ENCODE data around the gene RB1.
"Not testable (repeated sequence)": the region's sequence is repeated elsewhere in the genome, so short reads cannot be mapped to it uniquely, and the experiment has no call there.

The RB1 gene

GRCh38 chr13:48344264-48344663 is 40.7 kb downstream of the RB1 start:
- H3K4me3 ChIP-seq (IDR thresholded peaks at IDR 0.05; ENCODE audit: insufficient read depth, low read depth, low read length): no peak overlapping the region
- H3K27ac ChIP-seq: no peak overlapping the region
- no peaks in the 10 kb centered on the region for H3K79me2 ChIP-seq (ENCODE audit: insufficient read depth, low read depth)
- H3K4me1 ChIP-seq (ENCODE audit: low read depth, poor library complexity, severe bottlenecking): no peaks in the 10 kb centered on the region
- no peaks in the 10 kb centered on the region for H4K20me1 ChIP-seq (ENCODE audit: insufficient read depth)
- TF ChIP-seq CTCF (conservative IDR thresholded peaks at IDR 0.05; ENCODE audit: low read depth, low read length): no peak
- H2AFZ ChIP-seq (ENCODE audit: low read depth): no peak overlapping the region
- H3K36me3 ChIP-seq (ENCODE audit: insufficient read depth): no peaks in the 10 kb centered on the region
- H3K9ac ChIP-seq: no peak overlapping the region
- no peaks in the 10 kb centered on the region for H3K27me3 ChIP-seq (ENCODE audit: insufficient read depth, low read depth)
- no peak overlapping the region for H3K4me2 ChIP-seq

GRCh38 chr13:48346583-48346982 is 43.0 kb downstream of the RB1 start:
- H3K9ac ChIP-seq: no peak overlapping the region
- no peaks in the 10 kb centered on the region for H3K27me3 ChIP-seq (ENCODE audit: insufficient read depth, low read depth)
- TF ChIP-seq CTCF (conservative IDR thresholded peaks at IDR 0.05; ENCODE audit: low read depth, low read length): no peak
- H3K36me3 ChIP-seq (ENCODE audit: insufficient read depth): no peaks in the 10 kb centered on the region
- no peak overlapping the region for H3K4me2 ChIP-seq
- no peak overlapping the region for H2AFZ ChIP-seq (ENCODE audit: low read depth)
- H3K4me3 ChIP-seq (IDR thresholded peaks at IDR 0.05; ENCODE audit: insufficient read depth, low read depth, low read length): no peak overlapping the region
- H3K4me1 ChIP-seq (ENCODE audit: low read depth, poor library complexity, severe bottlenecking): no peaks in the 10 kb centered on the region
- H3K27ac ChIP-seq: no peak overlapping the region
- H4K20me1 ChIP-seq (ENCODE audit: insufficient read depth): no peaks in the 10 kb centered on the region
- no peaks in the 10 kb centered on the region for H3K79me2 ChIP-seq (ENCODE audit: insufficient read depth, low read depth)

- Histone ChIP-seq H2AFZ (ENCODE audit: low read depth) (no peak overlapping the region), H3K27ac (no peak overlapping the region), H3K79me2 (ENCODE audit: insufficient read depth, low read depth) (no peaks in the 10 kb centered on the region), H3K9ac (no peak overlapping the region), H3K4me1 (ENCODE audit: low read depth, poor library complexity, severe bottlenecking) (no peaks in the 10 kb centered on the region), H3K27me3 (ENCODE audit: insufficient read depth, low read depth) (no peaks in the 10 kb centered on the region), H3K36me3 (ENCODE audit: insufficient read depth) (no peaks in the 10 kb centered on the region), H3K4me3 (IDR thresholded peaks at IDR 0.05; ENCODE audit: insufficient read depth, low read depth, low read length) (no peak overlapping the region), H4K20me1 (ENCODE audit: insufficient read depth) (no peaks in the 10 kb centered on the region), H3K4me2 (no peak overlapping the region)
- no peak for TF ChIP-seq CTCF (conservative IDR thresholded peaks at IDR 0.05; ENCODE audit: low read depth, low read length)
Measured at GRCh38 chr13:48349525-48349924, 46.0 kb downstream of the RB1 start.

- no peaks in the 10 kb centered on the region for H3K36me3 ChIP-seq (ENCODE audit: insufficient read depth)
Measured at GRCh38 chr13:48353590-48353989, 50.0 kb downstream of the RB1 start.

GRCh38 chr13:48355524-48355923 is 52.0 kb downstream of the RB1 start:
- H3K9ac ChIP-seq; H3K36me3 ChIP-seq (ENCODE audit: insufficient read depth); H3K4me3 ChIP-seq (IDR thresholded peaks at IDR 0.05; ENCODE audit: insufficient read depth, low read depth, low read length); H4K20me1 ChIP-seq (ENCODE audit: insufficient read depth); H3K79me2 ChIP-seq (ENCODE audit: insufficient read depth, low read depth); H2AFZ ChIP-seq (ENCODE audit: low read depth); H3K4me1 ChIP-seq (ENCODE audit: low read depth, poor library complexity, severe bottlenecking); H3K27ac ChIP-seq; H3K4me2 ChIP-seq; H3K27me3 ChIP-seq (ENCODE audit: insufficient read depth, low read depth): not testable (repeated sequence)

More at GRCh38 chr13:48353590-48353989, 50.0 kb downstream of the RB1 start:
- no peak overlapping the region for H3K27ac ChIP-seq
- H3K4me1 ChIP-seq (ENCODE audit: low read depth, poor library complexity, severe bottlenecking): no peaks in the 10 kb centered on the region
- no peak overlapping the region for H3K9ac ChIP-seq
- H4K20me1 ChIP-seq (ENCODE audit: insufficient read depth): no peaks in the 10 kb centered on the region
- no peaks in the 10 kb centered on the region for H3K79me2 ChIP-seq (ENCODE audit: insufficient read depth, low read depth)
- no peak overlapping the region for H2AFZ ChIP-seq (ENCODE audit: low read depth)
- no peak overlapping the region for H3K4me3 ChIP-seq (IDR thresholded peaks at IDR 0.05; ENCODE audit: insufficient read depth, low read depth, low read length)
- no peak for TF ChIP-seq CTCF (conservative IDR thresholded peaks at IDR 0.05; ENCODE audit: low read depth, low read length)
- H3K27me3 ChIP-seq (ENCODE audit: insufficient read depth, low read depth): no peaks in the 10 kb centered on the region
- H3K4me2 ChIP-seq: no peak overlapping the region
